ENCODE results near the gene CACNB4.

GRCh38 chr2:152028182-152028862, 70.5 kb downstream of the CACNB4 start:
- TF ChIP-seq EP300 (IDR thresholded peaks at IDR 0.05; ENCODE audit: borderline replicate concordance in 1 of 2, low read depth in 1 of 2, low read length in 1 of 2) (no peak), CTCF (IDR thresholded peaks at IDR 0.05) (no peak), SMC3 (IDR thresholded peaks at IDR 0.05; ENCODE audit: low read depth, low read length) (no peak), YY1 (IDR thresholded peaks at IDR 0.05; ENCODE audit: low read depth) (no peak), SIN3A (IDR thresholded peaks at IDR 0.05; ENCODE audit: borderline replicate concordance, low read depth, low read length) (no peak), RAD21 (IDR thresholded peaks at IDR 0.05; ENCODE audit: low read length) (no peak), ZBTB33 (IDR thresholded peaks at IDR 0.05; ENCODE audit: borderline replicate concordance, low read depth) (no peak), USF1 (IDR thresholded peaks at IDR 0.05; ENCODE audit: borderline replicate concordance, low read depth) (no peak), EZH2phosphoT487 (IDR thresholded peaks at IDR 0.05; ENCODE audit: borderline replicate concordance, low read depth) (no peak), TEAD4 (IDR thresholded peaks at IDR 0.05; ENCODE audit: borderline replicate concordance, insufficient read depth) (no peak), ELF1 (IDR thresholded peaks at IDR 0.05) (no peak), REST (IDR thresholded peaks at IDR 0.05; ENCODE audit: low read depth, low read length) (no peak), RFX5 (IDR thresholded peaks at IDR 0.05; ENCODE audit: low read length) (no peak)

Measured in SK-N-SH (cell line).